CD4-positive, alpha-beta memory T cell (primary cell): Measurements from ENCODE around the gene EIF2D. TPM values are rescaled to one million over a fixed set of nuclear protein-coding genes. Genes with fewer than 3 reads are reported as not detected.

ENCODE experiments used
- CTCF ChIA-PET: fragments of 350-600 bp; sonication (Branson Sonifier 250); formaldehyde crosslinking; loops from one replicate; lab custom pipeline; 2021; ENCODE audit warnings: inconsistent platforms; ENCODE audit not compliant: partially characterized antibody; lab: Charles Lee
- POLR2A ChIA-PET: fragments of 350-600 bp; sonication (Branson Sonifier 250); formaldehyde crosslinking; loops from one replicate; lab custom pipeline; 2021; ENCODE audit not compliant: partially characterized antibody; lab: Charles Lee
- DNase-seq, 5 donors: peaks; one replicate each; pipeline versions ENCODE4 v3.0.0 to v3.0.0-alpha.2; 2020 to 2022; ENCODE audit warnings: mixed read lengths in 1 of 5
- H3K27ac ChIP-seq: one replicate; pipeline ENCODE4 v1.7.0; 2013; ENCODE audit warnings: low read depth, low read length
- H3K27me3 ChIP-seq: 2 replicates; pipeline ENCODE4 v1.7.0; 2013; ENCODE audit warnings: mild to moderate bottlenecking, low read length, moderate library complexity; ENCODE audit not compliant: insufficient read depth
- H3K36me3 ChIP-seq: 2 replicates; pipeline ENCODE4 v1.7.0; 2013; ENCODE audit warnings: mild to moderate bottlenecking, low read length, moderate library complexity; ENCODE audit not compliant: insufficient read depth
- H3K4me1 ChIP-seq: 2 replicates; pipeline ENCODE4 v1.7.0; 2013; ENCODE audit warnings: mild to moderate bottlenecking, low read length, moderate library complexity; ENCODE audit not compliant: insufficient read depth
- H3K4me3 ChIP-seq, 2 donors: one replicate each; pipeline ENCODE4 v1.7.0; 2013; ENCODE audit warnings: low read length in 2 of 2, mild to moderate bottlenecking in 1 of 2
- H3K9me3 ChIP-seq, 2 donors: one replicate each; pipeline ENCODE4 v1.7.0; 2013; ENCODE audit warnings: low read length in 2 of 2, control low read depth in 1 of 2; ENCODE audit not compliant: control insufficient read depth in 1 of 2
- H3K27ac Mint-ChIP-seq, 7 donors: one replicate each; pipeline ENCODE4 v1.8.0; 2020 to 2021; ENCODE audit warnings: mixed read lengths in 7 of 7, mild to moderate bottlenecking in 6 of 7, inconsistent platforms in 3 of 7, moderate library complexity in 3 of 7
- H3K27me3 Mint-ChIP-seq, 2 donors: one replicate each; pipeline ENCODE4 v1.8.0; 2020 to 2021; ENCODE audit warnings: mixed read lengths in 2 of 2
- H3K36me3 Mint-ChIP-seq, 2 donors: one replicate each; pipeline ENCODE4 v1.8.0; 2020 to 2021; ENCODE audit warnings: mixed read lengths in 2 of 2, inconsistent platforms in 1 of 2, mild to moderate bottlenecking in 1 of 2
- H3K4me1 Mint-ChIP-seq, 4 donors: one replicate each; pipeline ENCODE4 v1.8.0; 2020 to 2021; ENCODE audit warnings: mixed read lengths in 4 of 4, mild to moderate bottlenecking in 1 of 4
- H3K4me3 Mint-ChIP-seq, 8 donors: one replicate each; pipeline ENCODE4 v1.8.0; 2020 to 2021; ENCODE audit warnings: mixed read lengths in 8 of 8, mild to moderate bottlenecking in 7 of 8, moderate library complexity in 6 of 8, inconsistent platforms in 3 of 8
- H3K9me3 Mint-ChIP-seq, 8 donors: one replicate each; pipeline ENCODE4 v1.8.0; 2020 to 2021; ENCODE audit warnings: mixed read lengths in 8 of 8, mild to moderate bottlenecking in 5 of 8, inconsistent platforms in 3 of 8, moderate library complexity in 1 of 8
- intact Hi-C: fragments of 100-400 bp; cut with micrococcal nuclease; formaldehyde crosslinking; loops from one replicate; pipeline ENCODE4 v1.15.1; 2023
- polyA plus RNA-seq, 2 donors: library from polyadenylated mRNA; unstranded; fragments of 300-500 nt; fragmentation: Illumina TruSeq; gene quantifications; one replicate each; pipeline ENCODE4 v1.2.3, GENCODE V29; 2021
- total RNA-seq, 2 experiments: library from RNA; stranded (reverse); gene quantifications; one replicate each; pipeline ENCODE4 v1.2.3, GENCODE V29; 2021

Gene EIF2D, protein sequence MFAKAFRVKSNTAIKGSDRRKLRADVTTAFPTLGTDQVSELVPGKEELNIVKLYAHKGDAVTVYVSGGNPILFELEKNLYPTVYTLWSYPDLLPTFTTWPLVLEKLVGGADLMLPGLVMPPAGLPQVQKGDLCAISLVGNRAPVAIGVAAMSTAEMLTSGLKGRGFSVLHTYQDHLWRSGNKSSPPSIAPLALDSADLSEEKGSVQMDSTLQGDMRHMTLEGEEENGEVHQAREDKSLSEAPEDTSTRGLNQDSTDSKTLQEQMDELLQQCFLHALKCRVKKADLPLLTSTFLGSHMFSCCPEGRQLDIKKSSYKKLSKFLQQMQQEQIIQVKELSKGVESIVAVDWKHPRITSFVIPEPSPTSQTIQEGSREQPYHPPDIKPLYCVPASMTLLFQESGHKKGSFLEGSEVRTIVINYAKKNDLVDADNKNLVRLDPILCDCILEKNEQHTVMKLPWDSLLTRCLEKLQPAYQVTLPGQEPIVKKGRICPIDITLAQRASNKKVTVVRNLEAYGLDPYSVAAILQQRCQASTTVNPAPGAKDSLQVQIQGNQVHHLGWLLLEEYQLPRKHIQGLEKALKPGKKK
- total RNA-seq (10 to 100 TPM; 53.5 to 54.5 TPM), polyA plus RNA-seq (10 to 100 TPM; 33.5 to 38.9 TPM)

- H3K9me3 ChIP-seq: no peaks in the 10 kb centered on the region
- peak within 1 kb of the TSS; percentile 80 for H3K27ac ChIP-seq
- peak within 1 kb of the TSS; percentile 87 to 98 (median 96) for H3K27ac Mint-ChIP-seq
- H3K36me3 ChIP-seq: peaks cover 10% of the 10 kb centered on the region
- peaks cover 12 to 34% (median 21%) of the 10 kb centered on the region in 4 donors for H3K4me1 Mint-ChIP-seq
- peaks cover 24 to 32% of the 10 kb centered on the region in 2 donors for H3K36me3 Mint-ChIP-seq
- DNase-seq: peak; percentile 90 to 96 (median 92)
- peaks cover 12% of the 10 kb centered on the region for H3K4me1 ChIP-seq
- peak within 1 kb of the TSS; percentile 62 to 77 for H3K4me3 ChIP-seq
- ChIA-PET CTCF (interaction anchor here (0.6 to 5.0 kb wide), 34 partner anchors 9 to 150 kb away, joined by 3 to 30 read pairs (median 4); partner anchors contain the start of genes DYRK3 and IKBKE), POLR2A (interaction anchor here (0.6 to 2.7 kb wide), 18 partner anchors 14 to 1491 kb away, joined by 3 to 19 read pairs (median 5); partner anchors contain the start of genes DYRK3, IKBKE, MAPKAPK2 and RASSF5)
- intact Hi-C loops: loop anchor here (1.0 to 2.0 kb wide), 4 partner anchors 23 to 1490 kb away; partner anchors contain the start of genes DYRK3 and MAPKAPK2
- H3K27me3 ChIP-seq: no peaks in the 10 kb centered on the region
- H3K4me3 Mint-ChIP-seq: peak within 1 kb of the TSS; percentile 91 to 95 (median 93)
- no peaks in the 10 kb centered on the region for H3K9me3 Mint-ChIP-seq
- no peaks in the 10 kb centered on the region for H3K27me3 Mint-ChIP-seq
Measured at GRCh38 chr1:206612129-206612876, at the start of gene EIF2D. Gene EIF2D, minus strand, starts transcription at chr1:206612465. Its CDS starts 123 bp downstream, at chr1:206612342.

GRCh38 chr1:206661161-206661820, 49.0 kb upstream of the EIF2D start:
- no peaks in the 10 kb centered on the region for H3K36me3 Mint-ChIP-seq
- Histone ChIP-seq H3K27me3 (peaks cover 3% of the 10 kb centered on the region), H3K36me3 (no peaks in the 10 kb centered on the region), H3K4me3 (no peak overlapping the region), H3K27ac (no peak overlapping the region), H3K9me3 (no peaks in the 10 kb centered on the region), H3K4me1 (peaks cover 14% of the 10 kb centered on the region)
- DNase-seq: no peak
- intact Hi-C loops: loop anchor here (5.0 kb wide), 1 partner anchor 184 kb away; no protein-coding TSS in a partner anchor
- peaks cover 21 to 34% of the 10 kb centered on the region in 2 donors for H3K27me3 Mint-ChIP-seq
- no peak overlapping the region for H3K4me3 Mint-ChIP-seq
- H3K9me3 Mint-ChIP-seq: peaks cover 0 to 2% (median 0%) of the 10 kb centered on the region in 8 donors
- H3K4me1 Mint-ChIP-seq: peaks cover 0 to 4% (median 4%) of the 10 kb centered on the region in 4 donors
- CTCF ChIA-PET: interaction anchor here (0.7 to 13.5 kb wide), 6 partner anchors 9 to 200 kb away, joined by 4 to 274 read pairs (median 44); partner anchors contain the start of gene DYRK3
- POLR2A ChIA-PET: no interaction called here
- no peak overlapping the region for H3K27ac Mint-ChIP-seq

GRCh38 chr1:206660136-206660535, 47.9 kb upstream of the EIF2D start:
- Mint-ChIP-seq H3K36me3 (no peaks in the 10 kb centered on the region), H3K27me3 (peaks cover 21 to 34% of the 10 kb centered on the region in 2 donors), H3K4me1 (peaks cover 0 to 4% (median 4%) of the 10 kb centered on the region in 4 donors), H3K4me3 (no peak overlapping the region), H3K27ac (no peak overlapping the region), H3K9me3 (peaks cover 0 to 2% (median 0%) of the 10 kb centered on the region in 8 donors)
- ChIA-PET POLR2A (no interaction called here), CTCF (interaction anchor here (0.7 to 13.5 kb wide), 8 partner anchors 11 to 196 kb away, joined by 3 to 274 read pairs (median 4); partner anchors contain the start of gene DYRK3)
- Histone ChIP-seq H3K4me1 (peaks cover 14% of the 10 kb centered on the region), H3K36me3 (no peaks in the 10 kb centered on the region), H3K9me3 (no peaks in the 10 kb centered on the region), H3K27ac (no peak overlapping the region), H3K27me3 (peaks cover 3% of the 10 kb centered on the region), H3K4me3 (no peak overlapping the region)
- intact Hi-C loops: loop anchor here (5.0 kb wide), 1 partner anchor 183 kb away; no protein-coding TSS in a partner anchor
- no peak for DNase-seq

DNA sequence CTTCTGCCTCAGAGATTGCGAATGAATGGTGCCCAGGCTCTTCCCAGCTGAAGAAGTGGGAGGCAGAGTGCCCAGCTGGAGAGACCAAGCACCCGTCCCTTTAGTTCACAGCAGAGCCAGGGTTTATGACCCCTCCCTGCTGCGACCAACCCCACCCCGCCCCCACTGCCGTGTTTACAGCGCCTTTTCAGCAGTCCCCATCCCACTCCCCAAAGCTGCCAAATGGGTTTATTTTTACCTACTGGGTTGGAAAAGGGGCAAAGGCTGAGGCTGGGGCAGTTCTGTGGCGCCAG, 46.7 kb upstream of the EIF2D start:
- Histone ChIP-seq H3K27ac (no peak overlapping the region), H3K9me3 (no peaks in the 10 kb centered on the region), H3K36me3 (no peaks in the 10 kb centered on the region), H3K4me3 (no peak overlapping the region), H3K4me1 (peaks cover 11% of the 10 kb centered on the region), H3K27me3 (peaks cover 3% of the 10 kb centered on the region)
- intact Hi-C loops: loop anchor here (1.0 kb wide), 1 partner anchor 323 kb away; no protein-coding TSS in a partner anchor
- H3K27ac Mint-ChIP-seq: no peak overlapping the region
- H3K4me3 Mint-ChIP-seq: no peak overlapping the region
- ChIA-PET POLR2A (no interaction called here), CTCF (interaction anchor here (1.0 to 13.5 kb wide), 8 partner anchors 9 to 324 kb away, joined by 3 to 274 read pairs (median 7); partner anchors contain the start of gene DYRK3)
- H3K4me1 Mint-ChIP-seq: peaks cover 0 to 2% (median 1%) of the 10 kb centered on the region in 4 donors
- DNase-seq: no peak
- H3K36me3 Mint-ChIP-seq: no peaks in the 10 kb centered on the region
- H3K9me3 Mint-ChIP-seq: peaks cover 0 to 2% (median 0%) of the 10 kb centered on the region in 8 donors
- H3K27me3 Mint-ChIP-seq: peaks cover 20 to 30% of the 10 kb centered on the region in 2 donors

DNA sequence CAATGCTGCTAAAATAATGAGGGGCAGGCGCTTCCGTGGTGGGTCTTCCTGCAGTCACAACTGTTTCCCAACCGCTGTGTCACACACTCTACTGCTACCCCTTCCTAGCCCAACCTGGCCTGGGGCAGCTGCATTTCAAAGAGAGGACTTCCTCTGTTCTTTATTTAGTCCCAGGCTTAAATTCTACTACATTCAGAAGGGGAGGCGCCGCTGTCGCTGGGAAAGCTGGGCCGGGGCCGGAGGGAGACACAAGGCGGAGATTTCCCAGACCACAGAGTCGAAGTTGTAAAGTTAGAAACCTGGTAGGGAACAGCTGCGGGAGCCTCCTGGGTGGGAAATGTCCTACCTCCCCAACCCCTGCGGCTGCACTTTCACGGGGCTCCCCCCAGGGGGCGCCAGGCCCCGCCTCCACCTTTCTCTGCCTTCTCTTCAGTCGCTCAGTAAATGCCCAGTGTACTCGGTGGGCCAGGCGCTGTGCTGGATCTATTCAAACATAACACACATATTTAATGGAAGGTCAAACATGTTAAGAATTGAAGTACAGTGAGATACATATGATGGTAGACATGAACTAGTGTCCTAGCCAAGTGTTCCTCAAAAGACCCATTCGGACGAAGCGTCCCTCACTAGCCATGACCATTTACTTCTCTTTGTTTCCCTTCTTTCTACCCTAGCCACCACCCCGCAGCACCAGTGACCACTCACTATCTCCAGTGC, 46.2 kb upstream of the EIF2D start:
- H3K27ac Mint-ChIP-seq: no peak overlapping the region
- Histone ChIP-seq H3K4me3 (no peak overlapping the region), H3K27me3 (peaks cover 3% of the 10 kb centered on the region), H3K4me1 (peaks cover 10% of the 10 kb centered on the region), H3K9me3 (no peaks in the 10 kb centered on the region), H3K27ac (no peak overlapping the region), H3K36me3 (no peaks in the 10 kb centered on the region)
- peak in 4 of 5 donors; percentile 42 to 51 (median 44) for DNase-seq
- no peaks in the 10 kb centered on the region for H3K36me3 Mint-ChIP-seq
- peaks cover 19 to 27% of the 10 kb centered on the region in 2 donors for H3K27me3 Mint-ChIP-seq
- H3K4me1 Mint-ChIP-seq: peaks cover 0 to 2% (median 1%) of the 10 kb centered on the region in 4 donors
- H3K4me3 Mint-ChIP-seq: no peak overlapping the region
- peaks cover 0 to 2% (median 0%) of the 10 kb centered on the region in 8 donors for H3K9me3 Mint-ChIP-seq
- POLR2A ChIA-PET: interaction anchor here (1.8 kb wide), 1 partner anchor 23 kb away, joined by 7 read pairs; the partner anchor contains the start of gene DYRK3
- intact Hi-C loops: loop anchor here (1.0 kb wide), 1 partner anchor 324 kb away; no protein-coding TSS in a partner anchor
- CTCF ChIA-PET: interaction anchor here (0.8 to 13.5 kb wide), 9 partner anchors 9 to 324 kb away, joined by 3 to 274 read pairs (median 6); partner anchors contain the start of gene DYRK3
